ENCODE data around the gene LRRC41. TPM values are rescaled to one million over a fixed set of nuclear protein-coding genes. Genes with fewer than 3 reads are reported as not detected.

LRRC41 gene
- total and polyA plus RNA-seq, 2 of the 13 experiments (the other 11 are each of a cell fraction or from before 2014, with no cell fraction given): 48.1 to 53.6 TPM

DNA sequence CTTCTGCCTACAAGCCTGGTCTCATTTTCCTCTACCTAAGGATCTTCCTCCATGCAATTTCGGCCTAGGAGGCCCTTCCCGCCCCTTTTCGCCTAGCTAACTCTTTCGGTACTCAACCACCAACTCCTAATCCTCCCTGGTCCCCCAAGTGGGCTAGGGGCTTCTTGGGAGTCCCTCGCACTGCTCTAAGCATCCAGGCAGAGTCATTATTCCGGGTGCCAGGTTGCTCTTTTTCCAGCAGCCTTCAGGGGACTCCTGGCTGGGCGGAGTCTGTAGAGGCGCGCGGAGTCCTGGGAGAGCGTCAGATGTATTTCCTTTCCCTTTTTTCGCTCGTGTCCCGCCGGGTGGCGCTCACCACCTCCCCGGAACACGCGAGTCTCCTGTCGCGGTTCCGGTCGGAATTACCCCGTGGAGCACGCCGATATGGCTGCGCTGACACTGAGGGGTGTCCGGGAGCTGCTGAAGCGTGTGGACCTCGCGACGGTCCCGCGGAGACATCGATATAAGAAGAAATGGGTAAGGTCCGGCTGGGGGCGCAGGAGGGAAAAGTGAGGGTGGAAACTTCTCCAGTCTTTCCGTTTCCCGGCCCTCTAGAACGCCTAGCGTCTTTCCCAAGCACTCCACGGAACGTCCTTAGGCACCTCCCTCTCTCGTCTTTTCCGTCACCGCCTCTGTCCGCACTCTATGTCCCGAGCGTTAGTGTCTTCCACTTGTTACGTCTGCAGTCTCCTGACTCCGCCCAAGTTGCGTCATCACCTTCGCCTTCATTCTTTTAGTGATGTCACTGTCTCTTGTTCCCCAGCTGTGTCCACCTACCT is 37.2 kb upstream of the LRRC41 start, which contains the start of gene NSUN4 (continued):
- TF ChIP-seq CSRNP2 (CRISPR knock-in tag; conservative IDR thresholded peaks at IDR 0.05; ENCODE audit: low read depth) (no peak), GATAD1 (CRISPR knock-in tag; IDR thresholded peaks at IDR 0.05) (peak; percentile 91), RFX1 (IDR thresholded peaks at IDR 0.05) (no peak), ZNF792 (CRISPR knock-in tag; IDR thresholded peaks at IDR 0.05) (peak; percentile 67; the same call in 1 of the 2 replicates), MLXIP (CRISPR knock-in tag; IDR thresholded peaks at IDR 0.05; ENCODE audit: borderline replicate concordance) (0 out of 2 replicates have a peak, but pooled peaks have one; percentile 14), MIER3 (CRISPR knock-in tag; IDR thresholded peaks at IDR 0.05; ENCODE audit: borderline replicate concordance) (peak; percentile 53; the same call in 1 of the 2 replicates), SRY (CRISPR knock-in tag; IDR thresholded peaks at IDR 0.05) (no peak), NCOA2 (CRISPR knock-in tag; IDR thresholded peaks at IDR 0.05) (peak; percentile 37; the same call in 1 of the 2 replicates), POGZ (CRISPR knock-in tag; IDR thresholded peaks at IDR 0.05) (no peak; the same call in 1 of the 2 replicates), PLRG1 (conservative IDR thresholded peaks at IDR 0.05) (no peak), FOXJ3 (CRISPR knock-in tag; IDR thresholded peaks at IDR 0.05; ENCODE audit: borderline replicate concordance) (peak; percentile 76), KAT8 (CRISPR knock-in tag; IDR thresholded peaks at IDR 0.05) (peak; percentile 91), IRX3 (CRISPR knock-in tag; IDR thresholded peaks at IDR 0.05; ENCODE audit: borderline replicate concordance, low read depth) (no peak), ZMAT5 (CRISPR knock-in tag; IDR thresholded peaks at IDR 0.05; ENCODE audit: borderline replicate concordance, low read depth) (no peak), ZSCAN30 (CRISPR knock-in tag; IDR thresholded peaks at IDR 0.05) (no peak), ZNF12 (CRISPR knock-in tag; IDR thresholded peaks at IDR 0.05) (peak; percentile 59; the same call in 1 of the 2 replicates), ZNF737 (CRISPR knock-in tag; IDR thresholded peaks at IDR 0.05; ENCODE audit: borderline replicate concordance) (no peak), ZNF367 (CRISPR knock-in tag; IDR thresholded peaks at IDR 0.05; ENCODE audit: borderline replicate concordance) (peak; percentile 68; the same call in 1 of the 2 replicates), NKX3-1 (CRISPR knock-in tag; IDR thresholded peaks at IDR 0.05) (peak; percentile 84)
- TF ChIP-seq, protein P1, sequence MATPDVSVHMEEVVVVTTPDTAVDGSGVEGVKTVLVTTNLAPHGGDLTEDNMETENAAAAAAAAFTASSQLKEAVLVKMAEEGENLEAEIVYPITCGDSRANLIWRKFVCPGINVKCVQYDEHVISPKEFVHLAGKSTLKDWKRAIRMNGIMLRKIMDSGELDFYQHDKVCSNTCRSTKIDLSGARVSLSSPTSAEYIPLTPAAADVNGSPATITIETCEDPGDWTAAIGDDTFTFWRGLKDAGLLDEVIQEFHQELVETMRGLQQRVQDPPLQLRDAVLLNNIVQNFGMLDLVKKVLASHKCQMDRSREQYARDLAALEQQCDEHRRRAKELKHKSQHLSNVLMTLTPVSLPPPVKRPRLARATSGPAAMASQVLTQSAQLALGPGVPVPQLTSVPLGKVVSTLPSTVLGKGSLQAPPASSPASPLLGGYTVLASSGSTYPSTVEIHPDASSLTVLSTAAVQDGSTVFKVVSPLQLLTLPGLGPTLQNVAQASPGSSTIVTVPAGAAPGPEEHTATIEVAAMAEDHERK (CRISPR knock-in tag; IDR thresholded peaks at IDR 0.05; ENCODE audit: low read depth): peak; percentile 47; the same call in 1 of the 2 replicates
- TF ChIP-seq, protein P2, sequence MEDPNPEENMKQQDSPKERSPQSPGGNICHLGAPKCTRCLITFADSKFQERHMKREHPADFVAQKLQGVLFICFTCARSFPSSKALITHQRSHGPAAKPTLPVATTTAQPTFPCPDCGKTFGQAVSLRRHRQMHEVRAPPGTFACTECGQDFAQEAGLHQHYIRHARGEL (CRISPR knock-in tag; IDR thresholded peaks at IDR 0.05): no peak
- TF ChIP-seq, protein P3, sequence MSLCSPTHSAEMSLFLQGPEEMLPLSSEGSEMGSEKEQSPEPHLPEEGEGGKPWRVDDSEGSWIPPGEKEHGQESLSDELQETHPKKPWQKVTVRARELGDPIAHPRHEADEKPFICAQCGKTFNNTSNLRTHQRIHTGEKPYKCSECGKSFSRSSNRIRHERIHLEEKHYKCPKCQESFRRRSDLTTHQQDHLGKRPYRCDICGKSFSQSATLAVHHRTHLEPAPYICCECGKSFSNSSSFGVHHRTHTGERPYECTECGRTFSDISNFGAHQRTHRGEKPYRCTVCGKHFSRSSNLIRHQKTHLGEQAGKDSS (CRISPR knock-in tag; IDR thresholded peaks at IDR 0.05; ENCODE audit: borderline replicate concordance, low read depth): peak; percentile 70
